ENCODE results near the gene ELOVL7. TPM values are rescaled to one million over a fixed set of nuclear protein-coding genes. Genes with fewer than 3 reads are reported as not detected.
"Not testable (repeated sequence)": the region's sequence is repeated elsewhere in the genome, so short reads cannot be mapped to it uniquely, and the experiment has no call there.

The ELOVL7 gene
- total and polyA plus RNA-seq, 4 donors: 0.21 to 2.3 (median 0.76) TPM

DNA sequence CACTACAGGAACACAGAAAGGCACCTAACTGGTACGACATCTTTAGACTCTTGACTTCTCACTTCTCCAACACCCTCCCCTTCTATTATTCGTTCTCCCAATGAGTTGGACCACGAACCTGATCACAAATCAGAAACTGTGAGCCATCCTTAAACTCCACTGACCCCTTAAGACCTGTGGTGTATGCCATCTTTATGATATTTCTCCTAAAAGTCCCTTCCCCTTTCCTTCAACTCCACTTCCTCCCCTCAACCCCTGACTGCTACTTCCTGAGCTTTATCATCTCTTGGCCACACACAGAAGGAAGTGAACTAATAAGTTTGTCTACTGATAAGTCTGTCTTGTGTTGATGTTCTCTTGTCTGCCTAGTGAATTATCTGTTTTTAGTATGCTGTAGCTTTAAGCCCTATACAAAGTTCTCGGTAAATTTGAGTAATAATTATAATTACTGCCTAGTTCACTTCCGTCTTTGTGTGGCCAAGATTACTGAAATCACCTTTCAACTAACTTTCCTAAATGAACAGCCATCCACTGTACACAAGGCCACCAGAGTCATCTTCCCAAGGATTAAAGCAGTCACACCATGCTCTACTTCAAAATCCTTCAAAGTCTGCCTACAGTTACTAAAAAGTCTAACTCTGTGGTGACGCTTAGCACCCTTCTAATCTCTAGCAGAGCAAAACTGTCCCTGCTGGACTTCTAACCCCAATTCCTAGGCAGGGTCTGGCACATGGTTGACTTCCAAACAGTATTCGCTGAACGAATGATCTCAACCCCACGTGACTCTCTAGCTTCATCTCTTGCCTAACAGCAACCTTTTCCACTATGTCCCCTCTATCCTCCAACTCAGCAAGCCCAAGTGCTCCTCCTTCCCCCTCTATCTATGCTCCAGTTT, 23.2 kb downstream of the ELOVL7 start:
- Histone ChIP-seq H3K4me3 (ENCODE audit: low read depth in 1 of 3, low read length in 3 of 3) (no peak overlapping the region), H3K9me3 (ENCODE audit: control insufficient read depth in 4 of 4, low read length in 3 of 4) (no peaks in the 10 kb centered on the region), H3K36me3 (ENCODE audit: control insufficient read depth in 4 of 4, insufficient read depth in 3 of 4, low read depth in 1 of 4, low read length in 3 of 4) (no peaks in the 10 kb centered on the region), H3K27ac (ENCODE audit: low read depth in 1 of 2, low read length in 2 of 2) (no peak overlapping the region), H3K9ac (ENCODE audit: low read depth in 1 of 2, low read length in 2 of 2) (no peak overlapping the region), H3K27me3 (ENCODE audit: control insufficient read depth in 4 of 4, insufficient read depth in 4 of 4, low read length in 3 of 4) (peaks cover 0 to 2% (median 0%) of the 10 kb centered on the region in 4 donors), H3K4me1 (ENCODE audit: control insufficient read depth in 4 of 4, insufficient read depth in 4 of 4, low read length in 3 of 4) (no peaks in the 10 kb centered on the region)
- no peak for DNase-seq (ENCODE audit: low spot score)
- WGBS: 71% methylated on average over 9 of the region's 9 CpGs
- TF ChIP-seq REST (IDR thresholded peaks at IDR 0.05) (no peak), SP1 (IDR thresholded peaks at IDR 0.05) (no peak), FOXA2 (IDR thresholded peaks at IDR 0.05) (no peak), HNF4A (conservative IDR thresholded peaks at IDR 0.05) (no peak), RAD21 (IDR thresholded peaks at IDR 0.05) (no peak), HNF4G (IDR thresholded peaks at IDR 0.05) (no peak), NR2F2 (IDR thresholded peaks at IDR 0.05) (no peak), MAX (IDR thresholded peaks at IDR 0.05) (no peak), TAF1 (conservative IDR thresholded peaks at IDR 0.05) (no peak), CTCF (IDR thresholded peaks at IDR 0.05; ENCODE audit: low read depth, low read length, missing input control) (no peak)
- TF ChIP-seq, protein P1, sequence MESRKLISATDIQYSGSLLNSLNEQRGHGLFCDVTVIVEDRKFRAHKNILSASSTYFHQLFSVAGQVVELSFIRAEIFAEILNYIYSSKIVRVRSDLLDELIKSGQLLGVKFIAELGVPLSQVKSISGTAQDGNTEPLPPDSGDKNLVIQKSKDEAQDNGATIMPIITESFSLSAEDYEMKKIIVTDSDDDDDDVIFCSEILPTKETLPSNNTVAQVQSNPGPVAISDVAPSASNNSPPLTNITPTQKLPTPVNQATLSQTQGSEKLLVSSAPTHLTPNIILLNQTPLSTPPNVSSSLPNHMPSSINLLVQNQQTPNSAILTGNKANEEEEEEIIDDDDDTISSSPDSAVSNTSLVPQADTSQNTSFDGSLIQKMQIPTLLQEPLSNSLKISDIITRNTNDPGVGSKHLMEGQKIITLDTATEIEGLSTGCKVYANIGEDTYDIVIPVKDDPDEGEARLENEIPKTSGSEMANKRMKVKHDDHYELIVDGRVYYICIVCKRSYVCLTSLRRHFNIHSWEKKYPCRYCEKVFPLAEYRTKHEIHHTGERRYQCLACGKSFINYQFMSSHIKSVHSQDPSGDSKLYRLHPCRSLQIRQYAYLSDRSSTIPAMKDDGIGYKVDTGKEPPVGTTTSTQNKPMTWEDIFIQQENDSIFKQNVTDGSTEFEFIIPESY (IDR thresholded peaks at IDR 0.05): no peak

DNA sequence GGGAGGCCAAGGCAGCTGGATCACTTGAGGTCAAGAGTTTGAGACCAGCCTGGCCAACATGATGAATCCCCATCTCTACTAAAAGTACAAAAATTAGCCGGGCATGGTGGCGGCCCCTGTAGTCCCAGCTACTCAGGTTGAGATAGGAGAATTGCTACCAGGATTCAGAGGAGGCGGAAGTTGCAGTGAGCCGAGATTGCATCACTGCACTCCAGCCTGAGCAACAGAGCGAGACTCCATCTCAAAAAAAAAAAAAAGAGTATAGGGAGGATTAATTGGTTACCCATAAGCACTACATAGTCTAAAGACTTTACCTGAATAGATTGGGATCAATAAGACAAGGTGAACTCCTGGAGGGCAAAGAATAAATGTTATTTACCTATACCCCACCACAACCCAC, 27.9 kb downstream of the ELOVL7 start:
- not testable (repeated sequence) for H3K27ac ChIP-seq (ENCODE audit: low read depth in 1 of 2, low read length in 2 of 2); H3K27me3 ChIP-seq (ENCODE audit: control insufficient read depth in 4 of 4, insufficient read depth in 4 of 4, low read length in 3 of 4); DNase-seq (ENCODE audit: low spot score); H3K4me3 ChIP-seq (ENCODE audit: low read depth in 1 of 3, low read length in 3 of 3); H3K4me1 ChIP-seq (ENCODE audit: control insufficient read depth in 4 of 4, insufficient read depth in 4 of 4, low read length in 3 of 4); H3K9ac ChIP-seq (ENCODE audit: low read depth in 1 of 2, low read length in 2 of 2); H3K36me3 ChIP-seq (ENCODE audit: control insufficient read depth in 4 of 4, insufficient read depth in 3 of 4, low read depth in 1 of 4, low read length in 3 of 4); H3K9me3 ChIP-seq (ENCODE audit: control insufficient read depth in 4 of 4, low read length in 3 of 4)
- 96% methylated on average over 5 of the region's 5 CpGs for WGBS
